ENCODE results near the gene ATP5F1D.

The ATP5F1D gene

DNA sequence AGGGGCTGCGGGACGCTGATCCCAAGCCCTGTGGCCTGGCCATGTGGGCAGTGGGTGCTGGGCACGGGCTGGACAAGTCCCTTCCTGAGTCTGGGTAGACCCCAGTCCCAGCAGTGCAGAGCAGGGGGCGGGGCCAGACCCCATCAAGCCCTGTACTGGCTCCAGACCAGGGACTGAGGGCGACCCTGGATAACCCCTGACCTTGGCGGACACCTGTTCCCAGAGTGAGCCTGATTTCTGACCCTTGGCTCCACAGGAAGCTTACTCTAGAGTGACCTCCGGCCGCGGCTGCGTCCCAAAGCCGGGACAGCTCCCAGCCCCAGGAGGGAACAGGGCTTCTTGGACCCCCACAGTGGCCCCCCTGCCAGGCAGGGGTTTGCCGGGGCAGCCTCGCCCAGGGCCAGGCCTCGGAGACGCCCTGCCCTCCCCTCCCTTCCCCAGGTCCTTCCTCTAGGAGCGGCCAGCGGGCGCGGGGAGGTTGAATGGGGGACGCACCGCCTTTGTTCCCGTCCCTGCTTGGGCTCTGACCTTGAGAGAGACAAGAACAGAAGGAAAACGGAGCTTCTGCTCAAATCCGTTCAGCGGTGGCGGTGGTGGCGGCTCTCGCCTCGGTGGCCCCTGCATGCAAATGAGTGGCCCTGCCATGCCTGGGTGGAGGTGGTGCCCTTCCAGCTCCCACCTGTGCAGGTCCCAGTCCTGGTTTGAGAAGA lies 41.8 kb downstream of the ATP5F1D start:
- Histone ChIP-seq H3K27me3 (ENCODE audit: low read depth) (no peaks in the 10 kb centered on the region), H3K36me3 (replicated peaks) (peaks cover 18% of the 10 kb centered on the region), H3K9me3 (no peaks in the 10 kb centered on the region), H3K4me1 (peaks cover 7% of the 10 kb centered on the region; the same call in 1 of the 2 replicates), H3K4me3 (no peak overlapping the region)
- in situ Hi-C loops (cut with MboI; ENCODE audit: low sequenced_read_pairs): loop anchor here (5.0 kb wide), 1 partner anchor 99 kb away; the partner anchor contains the start of gene NDUFS7
- DNase-seq (ENCODE audit: low spot score in 2 of 2): no peak

GRCh38 chr19:1283917-1284292 lies 42.4 kb downstream of the ATP5F1D start:
- Histone ChIP-seq H3K36me3 (replicated peaks) (peaks cover 14% of the 10 kb centered on the region), H3K4me3 (no peak overlapping the region), H3K9me3 (no peaks in the 10 kb centered on the region), H3K27me3 (ENCODE audit: low read depth) (no peaks in the 10 kb centered on the region), H3K4me1 (peaks cover 7% of the 10 kb centered on the region; the same call in 1 of the 2 replicates)
- in situ Hi-C loops (cut with MboI; ENCODE audit: low sequenced_read_pairs): loop anchor here (5.0 kb wide), 1 partner anchor 98 kb away; the partner anchor contains the start of gene NDUFS7
- DNase-seq (ENCODE audit: low spot score in 2 of 2): no peak

DNA sequence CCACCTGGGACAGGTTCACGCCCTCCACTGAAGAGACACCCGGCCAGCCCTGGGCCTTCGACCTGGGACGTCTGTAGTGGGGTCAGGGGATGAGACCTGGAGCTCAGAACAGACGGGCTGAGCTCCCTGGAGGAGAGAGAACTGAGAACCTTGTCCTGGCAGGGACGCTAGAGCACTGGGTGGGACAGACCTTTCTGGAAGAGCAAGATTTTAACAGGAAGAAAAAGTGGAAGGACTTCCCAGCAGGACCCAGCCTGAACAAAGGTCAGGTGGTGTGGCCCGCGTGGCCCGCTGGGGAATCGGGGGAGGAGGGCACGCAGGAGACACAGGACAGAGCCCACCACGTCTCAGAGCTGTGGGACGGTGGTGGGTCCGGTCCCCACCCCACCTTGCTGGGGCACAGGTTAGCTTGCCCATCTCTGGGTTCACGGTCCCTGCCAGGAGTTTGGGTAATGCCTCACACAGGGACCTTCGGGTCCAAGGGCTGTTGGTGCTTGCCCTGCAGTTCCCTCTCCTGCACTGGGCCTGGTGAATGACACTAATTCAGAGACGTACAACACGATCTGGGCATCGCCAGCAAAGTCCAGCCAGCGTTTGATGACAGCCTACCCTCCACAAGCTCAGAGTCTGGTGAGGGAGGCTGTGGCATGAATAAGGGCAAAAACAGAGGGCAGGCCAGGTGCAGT lies 42.9 kb downstream of the ATP5F1D start:
- Histone ChIP-seq H3K27me3 (ENCODE audit: low read depth) (no peaks in the 10 kb centered on the region), H3K36me3 (replicated peaks) (peaks cover 9% of the 10 kb centered on the region), H3K4me3 (no peak overlapping the region), H3K4me1 (peaks cover 7% of the 10 kb centered on the region; the same call in 1 of the 2 replicates), H3K9me3 (no peaks in the 10 kb centered on the region)
- in situ Hi-C loops (cut with MboI; ENCODE audit: low sequenced_read_pairs): loop anchor here (5.0 kb wide), 1 partner anchor 98 kb away; the partner anchor contains the start of gene NDUFS7
- no peak for DNase-seq (ENCODE audit: low spot score in 2 of 2)

GRCh38 chr19:1284979-1285736 lies 43.6 kb downstream of the ATP5F1D start:
- H3K9me3 ChIP-seq: no peaks in the 10 kb centered on the region
- H3K4me1 ChIP-seq: peaks cover 7% of the 10 kb centered on the region; the same call in 1 of the 2 replicates
- H3K36me3 ChIP-seq (replicated peaks): peaks cover 2% of the 10 kb centered on the region
- DNase-seq (ENCODE audit: low spot score in 2 of 2): no peak
- H3K27me3 ChIP-seq (ENCODE audit: low read depth): no peaks in the 10 kb centered on the region
- in situ Hi-C loops (cut with MboI; ENCODE audit: low sequenced_read_pairs): loop anchor here (5.0 kb wide), 1 partner anchor 97 kb away; the partner anchor contains the start of gene NDUFS7
- H3K4me3 ChIP-seq: no peak overlapping the region

DNA sequence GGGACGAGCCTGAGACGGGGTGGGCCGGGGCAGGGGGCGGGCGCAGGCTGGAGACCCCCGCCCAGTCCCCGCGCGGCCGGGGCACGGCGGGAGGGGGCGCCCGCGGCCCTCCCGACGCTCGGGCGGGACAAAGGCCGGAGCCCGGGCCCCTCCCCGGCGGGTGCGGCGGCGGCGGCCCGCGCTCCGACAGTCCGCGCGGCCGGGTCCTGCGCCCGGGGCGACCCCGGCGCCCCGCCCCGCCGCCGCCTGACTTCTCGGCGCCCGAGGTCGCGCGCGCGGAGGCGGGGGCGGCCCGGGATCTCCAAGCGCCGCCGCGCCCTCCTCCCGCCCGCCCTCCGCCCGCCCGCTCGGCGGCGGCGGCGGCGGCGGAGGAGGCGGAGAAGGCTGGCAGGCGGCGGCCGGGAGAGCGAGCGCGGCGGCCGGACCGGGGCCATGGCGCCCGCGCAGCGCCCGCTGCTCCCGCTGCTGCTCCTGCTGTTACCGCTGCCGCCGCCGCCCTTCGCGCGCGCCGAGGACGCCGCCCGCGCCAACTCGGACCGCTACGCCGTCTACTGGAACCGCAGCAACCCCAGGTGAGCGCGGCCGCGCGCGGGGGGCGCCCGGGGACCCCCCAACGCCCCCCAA lies 44.3 kb downstream of the ATP5F1D start, which contains the start of gene EFNA2:
TSS of gene EFNA2 (plus strand) at position 137 of the 624 bp plus-strand sequence. CDS start at position 433, 296 bp downstream.
- no peak for DNase-seq (ENCODE audit: low spot score in 2 of 2)
- Histone ChIP-seq H3K4me3 (peak within 1 kb of the TSS; percentile 54), H3K36me3 (replicated peaks) (no peaks in the 10 kb centered on the region), H3K4me1 (peaks cover 7% of the 10 kb centered on the region; the same call in 1 of the 2 replicates), H3K9me3 (no peaks in the 10 kb centered on the region), H3K27me3 (ENCODE audit: low read depth) (no peaks in the 10 kb centered on the region)
- in situ Hi-C loops (cut with MboI; ENCODE audit: low sequenced_read_pairs): no loop called here

- peak overlapping the region; percentile 54 for H3K4me3 ChIP-seq
- H3K27me3 ChIP-seq (ENCODE audit: low read depth): no peaks in the 10 kb centered on the region
- no peaks in the 10 kb centered on the region for H3K36me3 ChIP-seq (replicated peaks)
- peaks cover 7% of the 10 kb centered on the region; the same call in 1 of the 2 replicates for H3K4me1 ChIP-seq
- no peak for DNase-seq (ENCODE audit: low spot score in 2 of 2)
- in situ Hi-C loops (cut with MboI; ENCODE audit: low sequenced_read_pairs): no loop called here
- H3K9me3 ChIP-seq: no peaks in the 10 kb centered on the region
Observed at GRCh38 chr19:1286487-1287353, 45.2 kb downstream of the ATP5F1D start.

GRCh38 chr19:1287354-1288225 lies 46.0 kb downstream of the ATP5F1D start:
- Histone ChIP-seq H3K4me1 (peaks cover 7% of the 10 kb centered on the region; the same call in 1 of the 2 replicates), H3K4me3 (peak overlapping the region; percentile 54), H3K9me3 (no peaks in the 10 kb centered on the region), H3K36me3 (replicated peaks) (no peaks in the 10 kb centered on the region), H3K27me3 (ENCODE audit: low read depth) (no peaks in the 10 kb centered on the region)
- DNase-seq (ENCODE audit: low spot score in 2 of 2): no peak
- in situ Hi-C loops (cut with MboI; ENCODE audit: low sequenced_read_pairs): no loop called here

DNA sequence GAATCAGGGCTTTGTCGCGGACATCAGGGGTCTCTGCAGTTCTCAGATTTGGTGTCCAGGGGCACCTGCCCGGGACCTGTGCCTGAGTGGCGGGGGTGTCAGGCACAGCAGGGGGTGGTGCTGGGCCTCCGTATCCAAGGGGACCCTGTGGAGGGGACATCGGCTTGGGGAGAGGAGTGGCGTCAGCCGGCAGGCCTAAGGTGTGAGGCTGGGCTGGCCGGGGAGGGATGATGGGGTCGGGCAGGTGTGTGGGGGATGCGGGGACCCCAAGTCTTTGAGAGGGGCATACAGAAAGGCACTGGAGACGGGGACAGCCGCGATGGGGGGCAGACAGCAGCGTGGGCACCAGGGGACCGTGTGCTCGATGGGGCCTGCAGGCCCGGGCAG lies 46.7 kb downstream of the ATP5F1D start:
- no peak overlapping the region for H3K4me3 ChIP-seq
- H3K36me3 ChIP-seq (replicated peaks): no peaks in the 10 kb centered on the region
- H3K27me3 ChIP-seq (ENCODE audit: low read depth): no peaks in the 10 kb centered on the region
- H3K9me3 ChIP-seq: no peaks in the 10 kb centered on the region
- peaks cover 7% of the 10 kb centered on the region; the same call in 1 of the 2 replicates for H3K4me1 ChIP-seq
- no peak for DNase-seq (ENCODE audit: low spot score in 2 of 2)
- in situ Hi-C loops (cut with MboI; ENCODE audit: low sequenced_read_pairs): no loop called here

DNA sequence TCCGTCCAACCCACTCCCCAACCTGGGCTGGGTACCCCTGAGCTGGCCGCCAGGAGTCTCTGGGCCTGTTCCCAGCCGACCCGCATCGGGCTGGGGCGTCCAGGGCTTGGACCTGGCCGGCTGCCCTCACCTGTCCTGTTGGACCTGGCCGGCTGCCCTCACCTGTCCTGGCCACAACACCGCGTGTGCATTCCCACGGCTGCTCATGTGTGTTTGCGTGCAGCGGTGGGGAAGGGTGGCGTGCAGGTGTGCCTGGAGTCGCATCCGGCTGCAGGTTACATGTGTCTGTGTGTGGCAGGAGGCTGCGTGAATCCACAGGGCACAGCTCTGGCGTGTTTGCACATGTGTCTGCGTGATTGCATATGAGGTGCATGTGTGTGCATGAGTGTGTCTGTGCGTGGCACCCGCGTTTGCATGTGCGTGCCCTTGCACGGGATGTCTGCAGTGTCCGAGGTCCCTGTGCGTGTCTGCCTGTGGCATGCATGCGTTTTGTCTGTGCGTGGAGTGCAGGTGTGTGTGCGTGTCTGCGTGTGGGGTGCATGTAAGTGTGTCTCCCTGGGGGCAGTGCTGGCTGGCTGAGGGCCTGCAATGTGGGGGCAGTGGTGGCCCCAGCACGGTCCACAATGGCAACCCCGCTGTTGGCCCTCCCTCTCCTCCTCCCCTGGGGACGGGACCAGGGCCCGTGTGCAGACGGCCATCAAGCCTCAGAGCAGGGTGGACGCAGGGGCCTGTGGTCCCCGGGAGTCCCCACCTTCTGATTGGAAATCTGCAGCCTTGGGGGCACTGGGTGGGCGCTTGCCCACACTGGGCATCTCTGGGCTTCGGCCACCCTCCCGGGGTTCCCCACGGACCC lies 47.5 kb downstream of the ATP5F1D start:
- Histone ChIP-seq H3K4me1 (peaks cover 7% of the 10 kb centered on the region; the same call in 1 of the 2 replicates), H3K36me3 (replicated peaks) (no peaks in the 10 kb centered on the region), H3K9me3 (no peaks in the 10 kb centered on the region), H3K27me3 (ENCODE audit: low read depth) (no peaks in the 10 kb centered on the region), H3K4me3 (no peak overlapping the region)
- no peak for DNase-seq (ENCODE audit: low spot score in 2 of 2)
- in situ Hi-C loops (cut with MboI; ENCODE audit: low sequenced_read_pairs): no loop called here

- peaks cover 7% of the 10 kb centered on the region; the same call in 1 of the 2 replicates for H3K4me1 ChIP-seq
- H3K36me3 ChIP-seq (replicated peaks): no peaks in the 10 kb centered on the region
- H3K27me3 ChIP-seq (ENCODE audit: low read depth): no peaks in the 10 kb centered on the region
- in situ Hi-C loops (cut with MboI; ENCODE audit: low sequenced_read_pairs): no loop called here
- H3K9me3 ChIP-seq: no peaks in the 10 kb centered on the region
- no peak for DNase-seq (ENCODE audit: low spot score in 2 of 2)
- H3K4me3 ChIP-seq: no peak overlapping the region
Observed at GRCh38 chr19:1289686-1290025, 48.1 kb downstream of the ATP5F1D start.

DNA sequence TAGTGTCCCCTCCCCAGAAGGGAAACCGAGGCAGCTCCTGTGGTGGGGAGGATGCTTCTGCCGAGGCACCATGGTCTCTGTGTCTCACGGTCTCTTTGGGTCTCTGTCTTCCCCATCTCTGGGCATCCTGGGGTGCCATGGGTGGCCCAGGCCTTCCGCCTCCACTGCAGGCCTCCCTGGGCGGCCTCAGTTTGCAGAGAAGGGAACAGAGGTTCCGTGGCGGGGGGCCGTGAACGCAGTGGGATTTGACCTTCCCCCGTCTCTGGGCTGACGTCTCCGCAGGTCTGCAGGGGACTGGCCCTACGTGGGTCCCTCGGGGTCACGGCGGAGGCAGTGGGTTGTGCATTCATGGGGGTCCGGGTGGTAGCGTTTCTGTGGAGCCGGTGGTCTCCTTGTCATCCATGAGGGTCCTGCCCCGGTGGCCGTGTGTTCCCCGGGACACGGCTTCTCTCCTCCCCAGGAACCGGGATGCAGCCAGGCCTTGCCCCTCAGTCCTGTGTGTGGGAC lies 48.7 kb downstream of the ATP5F1D start:
- peaks cover 8% of the 10 kb centered on the region; the same call in 1 of the 2 replicates for H3K4me1 ChIP-seq
- no peaks in the 10 kb centered on the region for H3K27me3 ChIP-seq (ENCODE audit: low read depth)

More for the DNA sequence above, 48.7 kb downstream of the ATP5F1D start:
- in situ Hi-C loops (cut with MboI; ENCODE audit: low sequenced_read_pairs): no loop called here
- no peaks in the 10 kb centered on the region for H3K36me3 ChIP-seq (replicated peaks)
- H3K9me3 ChIP-seq: no peaks in the 10 kb centered on the region
- H3K4me3 ChIP-seq: no peak overlapping the region
- no peak for DNase-seq (ENCODE audit: low spot score in 2 of 2)
